Inflammatory macrophage treated with lipopolysaccharide for 4 hours (primary cell): ENCODE results near the gene NLE1.

Source experiments
- DNase-seq: peaks from one replicate; pipeline ENCODE4 v3.0.0-alpha.2; 2020

Gene NLE1

GRCh38 chr17:35084987-35085386 is 57.1 kb downstream of the NLE1 start:
- no peak for DNase-seq

GRCh38 chr17:35083071-35083470 is 59.0 kb downstream of the NLE1 start:
- no peak for DNase-seq

GRCh38 chr17:35082073-35082657 is 59.9 kb downstream of the NLE1 start:
- DNase-seq, result no peak

GRCh38 chr17:35081638-35082037 is 60.5 kb downstream of the NLE1 start:
- no peak for DNase-seq

- peak; percentile 45 for DNase-seq
Measured at GRCh38 chr17:35080536-35080935, 61.6 kb downstream of the NLE1 start.

GRCh38 chr17:35079547-35080423 is 62.3 kb downstream of the NLE1 start:
- peak; percentile 76 for DNase-seq
